ENCODE measurements around the gene TMEM35B.

- no peak for TF ChIP-seq EP300 (IDR thresholded peaks at IDR 0.05)
- no peak for TF ChIP-seq CTCF (IDR thresholded peaks at IDR 0.05)
These were observed 45.2 kb upstream of the TMEM35B start for GRCh38 chr1:35030338-35030737.

Data from tibial nerve (tissue), 4 donors.